Caco-2 (cell line): Measurements from ENCODE around the gene FLT4. TPM values are rescaled to one million over a fixed set of nuclear protein-coding genes. Genes with fewer than 3 reads are reported as not detected.

Experiments used
- BruUV-seq: library from RNA; stranded (reverse); fragments of 400-500 nt; replicated peaks from 2 replicates; lab custom pipeline; 2021; lab: Mats Ljungman, UMichigan
- CTCF ChIA-PET: fragments of 300-600 bp; sonication (Branson Sonifier 250); formaldehyde crosslinking; loops from one replicate; lab custom pipeline; 2022; ENCODE audit warnings: antibody characterized with exemption; lab: Charles Lee
- POLR2A ChIA-PET: fragments of 300-600 bp; sonication (Branson Sonifier 250); formaldehyde crosslinking; loops from one replicate; lab custom pipeline; 2022; ENCODE audit warnings: antibody characterized with exemption; lab: Charles Lee
- DNase-seq, 2 experiments: peaks; one replicate each; pipeline versions ENCODE4 v3.0.0 to v3.0.0-alpha.2; 2020 to 2022
- H3K27me3 ChIP-seq: replicated peaks from 2 replicates; pipeline ENCODE4 v1.6.0; 2011; ENCODE audit warnings: low read length; ENCODE audit not compliant: control insufficient read depth, insufficient read depth
- H3K36me3 ChIP-seq: 2 replicates; pipeline ENCODE4 v1.5.1; 2011; ENCODE audit warnings: low read length; ENCODE audit not compliant: control insufficient read depth, insufficient read depth
- H3K4me1 ChIP-seq: fragments of 250-450 bp; sonication (Bioruptor Pico); 2 replicates; pipeline ENCODE4 v1.5.1; 2020; ENCODE audit warnings: mild to moderate bottlenecking
- H3K4me3 ChIP-seq: 2 replicates; pipeline ENCODE4 v1.5.1; 2011; ENCODE audit warnings: low read depth, mild to moderate bottlenecking, control low read depth, low read length
- H3K9me3 ChIP-seq: fragments of 250-450 bp; sonication (Bioruptor Pico); 2 replicates; pipeline ENCODE4 v1.5.1; 2020; ENCODE audit warnings: mild to moderate bottlenecking, moderate library complexity
- H3K27ac Mint-ChIP-seq: one replicate; pipeline ENCODE4 v1.8.0; 2022; ENCODE audit warnings: mixed read lengths; ENCODE audit not compliant: unreplicated experiment
- H3K27me3 Mint-ChIP-seq: one replicate; pipeline ENCODE4 v1.8.0; 2022; ENCODE audit warnings: mixed read lengths; ENCODE audit not compliant: insufficient read depth, unreplicated experiment
- H3K36me3 Mint-ChIP-seq: one replicate; pipeline ENCODE4 v1.8.0; 2022; ENCODE audit warnings: mild to moderate bottlenecking, mixed read lengths; ENCODE audit not compliant: insufficient read depth, unreplicated experiment
- H3K4me1 Mint-ChIP-seq: one replicate; pipeline ENCODE4 v1.8.0; 2022; ENCODE audit warnings: low read depth, mixed read lengths; ENCODE audit not compliant: unreplicated experiment
- H3K4me3 Mint-ChIP-seq: one replicate; pipeline ENCODE4 v1.8.0; 2022; ENCODE audit warnings: mild to moderate bottlenecking, moderate library complexity, mixed read lengths; ENCODE audit not compliant: unreplicated experiment
- H3K9me3 Mint-ChIP-seq: one replicate; pipeline ENCODE4 v1.8.0; 2022; ENCODE audit warnings: mixed read lengths; ENCODE audit not compliant: unreplicated experiment
- CTCF ChIP-seq, 2 experiments: fragments of 200-600 bp in 1 of 2; IDR thresholded peaks; 1 replicate in 1 of 2; 2 replicates in 1 of 2; pipeline versions ENCODE4 v1.5.1 to v1.8.0; 2011 to 2022; ENCODE audit warnings: antibody characterized with exemption in 1 of 2, control low read depth in 1 of 2, inconsistent platforms in 1 of 2, low read depth in 1 of 2, low read length in 1 of 2, mild to moderate bottlenecking in 1 of 2, moderate library complexity in 1 of 2; ENCODE audit not compliant: insufficient read depth in 1 of 2, severe bottlenecking in 1 of 2, unreplicated experiment in 1 of 2
- intact Hi-C: fragments of 100-400 bp; cut with micrococcal nuclease; formaldehyde crosslinking; loops from one replicate; pipeline ENCODE4 v1.10.0; 2022; ENCODE audit not compliant: unreplicated experiment
- total RNA-seq: library from RNA; stranded (reverse); gene quantifications from 2 replicates; pipeline ENCODE4 v1.2.3, GENCODE V29; 2022

The FLT4 gene
- total RNA-seq, 1 experiment from 2014 or later, result not detected

- peaks cover 6% of the 10 kb centered on the region for H3K4me1 Mint-ChIP-seq
- H3K27me3 Mint-ChIP-seq, result no peaks in the 10 kb centered on the region
- Histone ChIP-seq H3K4me1 (0 out of 2 replicates have a peak, but pooled peaks cover 5% of the 10 kb centered on the region), H3K27me3 (no peaks in the 10 kb centered on the region), H3K36me3 (no peaks in the 10 kb centered on the region), H3K9me3 (no peaks in the 10 kb centered on the region), H3K4me3 (no peak overlapping the region)
- no peak overlapping the region for H3K4me3 Mint-ChIP-seq
- ChIA-PET CTCF (no interaction called here), POLR2A (no interaction called here)
- no peaks in the 10 kb centered on the region for H3K36me3 Mint-ChIP-seq
- no TSS peak for BruUV-seq
- TF ChIP-seq CTCF (IDR thresholded peaks at IDR 0.05; ENCODE audit: insufficient read depth in 1 of 2, low read depth in 1 of 2, low read length in 1 of 2, severe bottlenecking in 1 of 2, unreplicated experiment in 1 of 2), result peak; percentile 63 to 90
- no peak overlapping the region for H3K27ac Mint-ChIP-seq
- H3K9me3 Mint-ChIP-seq, result no peaks in the 10 kb centered on the region
- peak in 1 of 2 experiments; percentile 62 for DNase-seq
- intact Hi-C loops, result loop anchor here (2.0 kb wide), 2 partner anchors 48 to 60 kb away; no protein-coding TSS in a partner anchor
Observed at GRCh38 chr5:180670586-180671359, 21.4 kb upstream of the FLT4 start.

GRCh38 chr5:180670157-180670556 lies 20.8 kb upstream of the FLT4 start:
- no peaks in the 10 kb centered on the region for H3K27me3 Mint-ChIP-seq

GRCh38 chr5:180669661-180670060 lies 20.3 kb upstream of the FLT4 start:
- POLR2A ChIA-PET, result interaction anchor here (0.5 kb wide), 1 partner anchor 616 kb away, joined by 3 read pairs; no protein-coding TSS in a partner anchor
- Histone ChIP-seq H3K36me3 (no peaks in the 10 kb centered on the region), H3K27me3 (no peaks in the 10 kb centered on the region), H3K4me3 (no peak overlapping the region), H3K4me1 (0 out of 2 replicates have a peak, but pooled peaks cover 5% of the 10 kb centered on the region), H3K9me3 (no peaks in the 10 kb centered on the region)
- Mint-ChIP-seq H3K36me3 (no peaks in the 10 kb centered on the region), H3K9me3 (no peaks in the 10 kb centered on the region), H3K4me1 (peaks cover 6% of the 10 kb centered on the region), H3K27me3 (no peaks in the 10 kb centered on the region), H3K4me3 (no peak overlapping the region), H3K27ac (no peak overlapping the region)
- BruUV-seq, result no TSS peak
- no peak for DNase-seq
- TF ChIP-seq CTCF (IDR thresholded peaks at IDR 0.05; ENCODE audit: insufficient read depth in 1 of 2, low read depth in 1 of 2, low read length in 1 of 2, severe bottlenecking in 1 of 2, unreplicated experiment in 1 of 2), result no peak
- intact Hi-C loops, result loop anchor here (2.0 kb wide), 2 partner anchors 49 to 59 kb away; no protein-coding TSS in a partner anchor
- CTCF ChIA-PET, result no interaction called here

More at GRCh38 chr5:180670157-180670556, 20.8 kb upstream of the FLT4 start:
- H3K9me3 Mint-ChIP-seq, result no peaks in the 10 kb centered on the region
- Histone ChIP-seq H3K4me3 (no peak overlapping the region), H3K9me3 (no peaks in the 10 kb centered on the region), H3K36me3 (no peaks in the 10 kb centered on the region), H3K4me1 (0 out of 2 replicates have a peak, but pooled peaks cover 5% of the 10 kb centered on the region), H3K27me3 (no peaks in the 10 kb centered on the region)
- H3K36me3 Mint-ChIP-seq, result no peaks in the 10 kb centered on the region
- H3K27ac Mint-ChIP-seq, result no peak overlapping the region
- ChIA-PET CTCF (no interaction called here), POLR2A (no interaction called here)
- H3K4me3 Mint-ChIP-seq, result no peak overlapping the region
- no TSS peak for BruUV-seq
- intact Hi-C loops, result loop anchor here (2.0 kb wide), 2 partner anchors 49 to 59 kb away; no protein-coding TSS in a partner anchor
- no peak for DNase-seq
- peaks cover 6% of the 10 kb centered on the region for H3K4me1 Mint-ChIP-seq
- no peak for TF ChIP-seq CTCF (IDR thresholded peaks at IDR 0.05; ENCODE audit: insufficient read depth in 1 of 2, low read depth in 1 of 2, low read length in 1 of 2, severe bottlenecking in 1 of 2, unreplicated experiment in 1 of 2)
